ENCODE measurements around the gene GUCA1A.
A peak's percentile ranks its signal among the peaks of the same experiment; 100 is the strongest.

Gene GUCA1A

DNA sequence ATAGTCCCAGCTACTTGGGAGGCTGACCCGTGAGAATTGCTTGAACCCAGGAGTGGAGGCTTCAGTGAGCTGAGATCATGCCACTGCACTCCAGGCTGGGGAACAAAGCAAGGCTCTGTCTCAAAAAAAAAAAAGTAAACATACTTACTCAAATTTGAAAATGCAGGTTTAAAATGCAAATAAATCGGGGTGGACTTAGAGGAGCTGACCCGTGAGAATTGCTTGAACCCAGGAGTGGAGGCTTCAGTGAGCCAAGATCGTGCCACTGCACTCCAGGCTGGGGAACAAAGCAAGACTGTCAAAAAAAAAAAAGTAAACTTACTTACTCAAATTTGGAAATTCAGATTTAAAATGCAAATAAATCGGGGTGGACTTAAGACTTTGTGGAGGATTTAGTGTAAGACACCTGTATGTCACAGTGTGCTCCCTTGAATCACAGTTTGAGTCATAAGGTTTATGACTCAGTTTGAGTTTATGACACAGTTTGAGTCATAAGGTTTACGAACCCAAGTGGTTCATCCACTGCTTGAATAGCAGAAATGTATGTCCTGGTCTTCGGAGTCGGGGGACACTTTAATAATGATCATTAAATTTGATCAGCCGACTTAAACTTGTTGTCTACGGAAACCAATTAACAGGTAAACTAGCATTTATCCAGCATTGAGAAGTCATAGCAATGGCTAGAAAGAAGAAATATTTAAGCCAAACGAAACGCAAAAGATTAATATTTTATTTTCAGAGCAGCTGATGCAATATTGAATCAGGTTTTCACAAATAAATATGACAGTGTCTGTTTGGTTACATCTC, 51.3 kb downstream of the GUCA1A start:
- Mint-ChIP-seq H3K4me3 (peak overlapping the region; percentile 54), H3K27ac (peak overlapping the region; percentile 76)

DNA sequence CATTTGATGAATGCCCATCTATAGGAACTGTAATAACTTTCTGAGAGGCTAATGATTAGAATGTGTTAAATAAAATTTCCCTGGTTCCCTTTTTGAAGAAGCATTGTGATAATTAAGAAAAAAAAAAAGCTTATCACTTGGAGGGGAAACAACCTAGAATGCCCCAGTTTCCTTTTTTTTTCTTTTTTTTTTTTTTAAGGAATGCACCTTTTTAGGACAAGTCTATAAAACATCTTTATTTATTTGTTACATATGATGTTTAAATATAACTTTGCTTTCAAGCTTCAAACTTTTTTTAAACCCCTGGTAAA, 51.8 kb downstream of the GUCA1A start:
- Mint-ChIP-seq H3K27me3 (no peaks in the 10 kb centered on the region), H3K9me3 (ENCODE audit: low read depth) (no peaks in the 10 kb centered on the region), H3K4me3 (no peak overlapping the region), H3K27ac (peak overlapping the region; percentile 76), H3K4me1 (ENCODE audit: low read depth) (peaks cover 16% of the 10 kb centered on the region), H3K36me3 (no peaks in the 10 kb centered on the region)

More for the DNA sequence above, 51.3 kb downstream of the GUCA1A start:
- no peaks in the 10 kb centered on the region for H3K9me3 Mint-ChIP-seq (ENCODE audit: low read depth)
- no peaks in the 10 kb centered on the region for H3K36me3 Mint-ChIP-seq
- no peaks in the 10 kb centered on the region for H3K27me3 Mint-ChIP-seq
- peaks cover 16% of the 10 kb centered on the region for H3K4me1 Mint-ChIP-seq (ENCODE audit: low read depth)

DNA sequence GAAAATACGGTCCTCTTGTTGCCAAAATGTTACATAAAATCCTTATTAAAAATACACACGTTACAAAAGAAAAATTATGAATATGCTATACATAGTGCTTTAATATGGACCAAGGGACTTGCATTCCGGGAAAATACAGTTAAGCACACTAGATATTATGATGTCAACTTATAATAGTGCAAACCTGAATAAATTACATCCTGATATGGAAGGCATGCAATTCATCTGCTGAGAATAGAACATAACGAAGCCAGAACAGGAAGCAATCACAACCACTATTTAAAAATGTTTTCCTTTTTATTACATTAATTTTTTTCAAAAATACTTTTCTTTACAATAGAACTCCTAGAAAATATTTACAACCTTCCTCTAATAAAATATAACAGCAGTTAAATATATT, 52.3 kb downstream of the GUCA1A start:
- no peak overlapping the region for H3K27ac Mint-ChIP-seq
- H3K4me3 Mint-ChIP-seq = no peak overlapping the region
- peaks cover 16% of the 10 kb centered on the region for H3K4me1 Mint-ChIP-seq (ENCODE audit: low read depth)

DNA sequence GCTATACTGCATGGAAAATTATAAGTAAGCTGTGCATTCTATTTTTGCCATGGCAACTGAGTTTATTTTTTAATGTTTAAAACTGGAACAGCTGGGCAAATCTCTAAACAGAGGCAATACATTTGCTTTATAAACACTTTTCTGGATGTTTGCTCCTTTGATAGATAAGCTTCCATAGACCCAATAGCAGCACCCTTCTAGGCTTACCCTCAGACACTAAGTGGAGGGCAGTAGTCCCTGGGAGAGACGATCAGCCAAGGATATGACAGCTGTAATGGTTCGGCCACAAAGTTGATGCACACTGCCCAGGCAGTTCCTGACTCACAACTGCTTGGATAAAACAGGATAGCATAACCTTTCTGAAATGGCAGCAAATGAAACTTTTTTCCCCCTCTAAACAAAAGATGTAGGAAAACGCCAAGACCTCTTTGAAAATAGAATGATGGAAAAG, 53.0 kb downstream of the GUCA1A start:
- no peak overlapping the region for H3K4me3 Mint-ChIP-seq
- H3K9me3 Mint-ChIP-seq (ENCODE audit: low read depth) = no peaks in the 10 kb centered on the region
- no peak overlapping the region for H3K27ac Mint-ChIP-seq
- H3K27me3 Mint-ChIP-seq = no peaks in the 10 kb centered on the region
- H3K4me1 Mint-ChIP-seq (ENCODE audit: low read depth) = peaks cover 16% of the 10 kb centered on the region
- H3K36me3 Mint-ChIP-seq = no peaks in the 10 kb centered on the region

More for the DNA sequence above, 52.3 kb downstream of the GUCA1A start:
- Mint-ChIP-seq H3K36me3 (no peaks in the 10 kb centered on the region), H3K27me3 (no peaks in the 10 kb centered on the region), H3K9me3 (ENCODE audit: low read depth) (no peaks in the 10 kb centered on the region)

DNA sequence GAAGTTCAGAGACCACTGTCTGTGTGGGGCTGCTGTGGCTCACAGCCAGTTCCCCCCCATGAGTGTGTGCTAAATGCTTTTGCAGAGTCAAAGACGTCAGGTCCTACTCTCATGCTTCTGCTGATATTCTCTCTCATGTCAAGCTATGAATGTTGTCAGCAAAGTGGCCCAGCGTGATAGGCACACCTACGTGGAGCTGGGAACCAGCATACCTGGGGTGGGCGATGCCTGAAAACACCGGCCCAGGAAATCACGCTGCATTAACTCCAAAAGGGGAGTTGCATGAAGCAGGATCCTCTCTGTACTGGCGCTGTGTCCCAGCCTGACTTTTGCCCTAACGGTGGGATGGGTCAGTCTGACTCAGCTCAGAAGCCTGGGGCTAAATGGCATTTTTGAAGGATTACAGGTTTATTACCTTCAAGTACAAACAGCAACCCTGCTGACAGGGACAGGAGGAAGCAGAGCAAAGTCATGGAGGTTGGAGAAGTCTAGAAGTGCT, 53.5 kb downstream of the GUCA1A start:
- H3K4me3 Mint-ChIP-seq = no peak overlapping the region
- no peaks in the 10 kb centered on the region for H3K36me3 Mint-ChIP-seq
- peak overlapping the region; percentile 34 for H3K27ac Mint-ChIP-seq
- peaks cover 16% of the 10 kb centered on the region for H3K4me1 Mint-ChIP-seq (ENCODE audit: low read depth)
- H3K9me3 Mint-ChIP-seq (ENCODE audit: low read depth) = no peaks in the 10 kb centered on the region
- no peaks in the 10 kb centered on the region for H3K27me3 Mint-ChIP-seq

DNA sequence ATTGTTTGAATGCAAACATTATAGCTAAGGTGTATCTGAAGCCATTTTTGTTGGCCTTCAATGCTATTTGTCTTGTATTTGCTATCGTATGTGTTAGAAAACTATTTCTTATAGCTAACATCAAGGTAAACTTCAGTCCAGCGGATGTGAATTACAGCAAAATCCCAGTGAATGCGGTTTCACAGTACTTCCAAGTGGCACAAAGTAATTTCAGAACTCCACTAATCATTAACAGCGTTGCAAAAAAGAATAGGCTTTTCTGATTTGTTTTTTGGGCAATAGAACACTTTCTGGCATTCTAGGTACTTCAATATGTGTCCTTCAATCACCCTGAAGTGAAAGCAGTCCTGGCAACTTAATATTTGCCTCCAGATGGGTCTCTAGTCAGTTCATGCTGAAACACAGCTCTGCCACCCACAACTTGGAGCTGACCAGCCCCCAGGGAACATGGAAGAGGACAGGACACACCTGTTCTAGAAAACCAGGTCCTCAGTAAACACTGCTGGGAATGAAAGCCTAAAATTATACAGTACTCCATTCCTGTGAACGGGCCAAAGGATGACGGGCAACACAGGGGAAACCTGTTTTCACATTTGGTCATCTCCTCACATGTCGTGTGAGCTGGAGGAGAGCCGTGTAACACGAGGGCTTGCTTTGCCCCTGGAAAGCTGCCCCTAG, 54.1 kb downstream of the GUCA1A start:
- Mint-ChIP-seq H3K27ac (peak overlapping the region; percentile 41), H3K4me3 (no peak overlapping the region)

DNA sequence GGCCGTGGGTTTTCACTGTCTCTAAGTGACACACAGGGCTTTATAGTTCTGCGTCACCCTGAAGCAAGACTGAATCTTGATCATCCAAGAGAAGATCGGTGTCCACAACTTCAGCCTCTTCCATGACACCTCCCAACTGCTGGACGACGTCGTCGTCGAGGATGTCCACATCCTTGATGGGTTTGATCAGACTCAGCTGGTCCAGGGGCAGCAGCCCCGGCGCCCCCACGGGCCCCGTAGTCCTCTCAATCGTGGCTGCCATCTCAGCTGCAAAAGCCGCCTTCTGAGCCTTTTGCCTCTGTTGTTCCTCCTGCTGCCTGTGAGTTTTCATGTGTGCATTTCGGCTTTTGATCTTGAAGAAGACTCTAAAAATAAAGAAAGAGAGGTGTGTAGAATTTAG, 55.1 kb downstream of the GUCA1A start:
- no peaks in the 10 kb centered on the region for H3K9me3 Mint-ChIP-seq (ENCODE audit: low read depth)
- no peak overlapping the region for H3K4me3 Mint-ChIP-seq
- H3K4me1 Mint-ChIP-seq (ENCODE audit: low read depth) = peaks cover 16% of the 10 kb centered on the region
- no peaks in the 10 kb centered on the region for H3K27me3 Mint-ChIP-seq
- no peak overlapping the region for H3K27ac Mint-ChIP-seq
- no peaks in the 10 kb centered on the region for H3K36me3 Mint-ChIP-seq

More for the DNA sequence above, 54.1 kb downstream of the GUCA1A start:
- Mint-ChIP-seq H3K9me3 (ENCODE audit: low read depth) (no peaks in the 10 kb centered on the region), H3K27me3 (no peaks in the 10 kb centered on the region), H3K36me3 (no peaks in the 10 kb centered on the region), H3K4me1 (ENCODE audit: low read depth) (peaks cover 16% of the 10 kb centered on the region)

Data from activated naive CD8-positive, alpha-beta T cell (primary cell).